GM12878 (cell line): ENCODE results near the gene RASGRF1. TPM values are rescaled to one million over a fixed set of nuclear protein-coding genes. Genes with fewer than 3 reads are reported as not detected.

Experiments used
- ATAC-seq: fragments of 200-7000 bp; cut with Tn5 transposase; 3 replicates; pipeline ENCODE4 v1.9.1; 2020; ENCODE audit warnings: mild to moderate bottlenecking, moderate library complexity
- BruUV-seq: library from RNA; stranded (reverse); fragments of 400-500 nt; replicated peaks from 2 replicates; lab custom pipeline; 2021; lab: Mats Ljungman, UMichigan
- CTCF ChIA-PET: fragments of 300-600 bp; sonication (Branson Sonifier 250); formaldehyde crosslinking; extraction: SDS; loops from one replicate; lab custom pipeline; 2021; ENCODE audit warnings: inconsistent platforms; lab: Yijun Ruan, JAX
- POLR2A ChIA-PET: fragments of 350-600 bp; formaldehyde crosslinking; extraction: SDS; loops from one replicate; lab custom pipeline; 2021; ENCODE audit warnings: inconsistent platforms; lab: Charles Lee
- RAD21 ChIA-PET: fragments of 300-600 bp; sonication (Branson Sonifier 250); formaldehyde crosslinking; loops from one replicate; lab custom pipeline; 2023; ENCODE audit warnings: antibody characterized with exemption; ENCODE audit not compliant: unreplicated experiment; lab: Charles Lee
- SMC1A ChIA-PET: fragments of 300-600 bp; sonication (Branson Sonifier 250); formaldehyde crosslinking; loops from one replicate; lab custom pipeline; 2023; ENCODE audit not compliant: unreplicated experiment, uncharacterized antibody; lab: Charles Lee
- DNase-seq: peaks from one replicate; pipeline ENCODE4 v3.0.0-alpha.2; 2011; ENCODE audit warnings: low read depth, low spot score
- FAIRE-seq: peaks from 3 replicates; lab custom pipeline; 2011; peaks lifted over from hg19 to GRCh38; lab: Jason Lieb, UNC
- H2AFZ ChIP-seq: 2 replicates; pipeline ENCODE4 v1.6.0; 2011; ENCODE audit warnings: low read depth, low read length, control low read depth; ENCODE audit not compliant: control insufficient read depth
- H3K27ac ChIP-seq: 2 replicates; pipeline ENCODE4 v1.5.1; 2011; ENCODE audit warnings: control low read depth; ENCODE audit not compliant: control insufficient read depth, insufficient read depth
- H3K27me3 ChIP-seq, 2 experiments: replicated peaks in 1 of 2; 2 replicates each; pipeline versions ENCODE4 v1.6.0 to v1.6.1; 2011; ENCODE audit warnings: low read length in 1 of 2; ENCODE audit not compliant: control insufficient read depth in 2 of 2, insufficient read depth in 2 of 2
- H3K36me3 ChIP-seq, 2 experiments: 2 replicates each; pipeline ENCODE4 v1.5.1; 2011; ENCODE audit warnings: low read length in 1 of 2; ENCODE audit not compliant: control insufficient read depth in 2 of 2, insufficient read depth in 2 of 2
- H3K4me1 ChIP-seq: 2 replicates; pipeline ENCODE4 v1.6.1; 2011; ENCODE audit warnings: mild to moderate bottlenecking, low read length, moderate library complexity, mixed read lengths; ENCODE audit not compliant: control insufficient read depth, insufficient read depth
- H3K4me2 ChIP-seq: 2 replicates; pipeline ENCODE4 v1.6.0; 2011; ENCODE audit warnings: control low read depth; ENCODE audit not compliant: control insufficient read depth, insufficient read depth
- H3K4me3 ChIP-seq: fragments of 200-600 bp; sonication (generic); 2 replicates; pipeline ENCODE4 v1.5.1; 2016
- H3K79me2 ChIP-seq: 2 replicates; pipeline ENCODE4 v1.6.0; 2011; ENCODE audit warnings: low read length; ENCODE audit not compliant: control insufficient read depth, insufficient read depth
- H3K9ac ChIP-seq: 2 replicates; pipeline ENCODE4 v1.8.0; 2011; ENCODE audit warnings: low read length, control low read depth, mixed read lengths; ENCODE audit not compliant: control insufficient read depth, insufficient read depth
- H3K9me3 ChIP-seq: replicated peaks from 3 replicates; pipeline ENCODE4 v1.5.1; 2011; ENCODE audit warnings: mild to moderate bottlenecking, low read length; ENCODE audit not compliant: control insufficient read depth, insufficient read depth
- H4K20me1 ChIP-seq: 2 replicates; pipeline ENCODE4 v1.6.0; 2011; ENCODE audit not compliant: control insufficient read depth, insufficient read depth
- EP300 ChIP-seq, 2 experiments: fragments of 150-350 bp in 1 of 2; IDR thresholded peaks; 2 replicates each; pipeline ENCODE4 v1.6.1; 2011 to 2012; ENCODE audit warnings: low read depth in 2 of 2, low read length in 2 of 2, borderline replicate concordance in 1 of 2, improper control_type of control experiment in 1 of 2, inconsistent platforms in 1 of 2; ENCODE audit not compliant: control insufficient read depth in 1 of 2
- NR2C2 ChIP-seq: IDR thresholded peaks from 2 replicates; pipeline ENCODE4 v1.6.1; 2011; ENCODE audit warnings: borderline replicate concordance, low read depth; ENCODE audit not compliant: control insufficient read depth, insufficient read length
- SMARCA5 ChIP-seq: fragments of 450-650 bp; IDR thresholded peaks from 2 replicates; pipeline ENCODE4 v1.6.1; 2017; ENCODE audit warnings: mild to moderate bottlenecking
- TARDBP ChIP-seq: IDR thresholded peaks from 2 replicates; pipeline ENCODE4 v1.6.1; 2016; ENCODE audit warnings: borderline replicate concordance
- TCF3 ChIP-seq: IDR thresholded peaks from 2 replicates; pipeline ENCODE4 v1.6.1; 2012; ENCODE audit warnings: low read depth, mild to moderate bottlenecking, low read length, borderline replicate concordance; ENCODE audit not compliant: insufficient read depth
- ZNF217 ChIP-seq: fragments of 450-650 bp; IDR thresholded peaks from 2 replicates; pipeline ENCODE4 v1.6.1; 2017; ENCODE audit warnings: antibody characterized with exemption, mild to moderate bottlenecking
- WGBS: methylation state at CpG from one replicate; pipeline ENCODE4 v1.1.6; 2016; ENCODE audit warnings: low lambda C conversion rate; ENCODE audit not compliant: insufficient replicate concordance, insufficient coverage; ENCODE audit errors: missing lambda C conversion rate; 5-methylcytosine and 5-hydroxymethylcytosine counted together
- in situ Hi-C: fragments of 300-500 bp; cut with MboI; formaldehyde crosslinking; loops from 9 replicates; pipeline ENCODE4 v1.14.3; 2018; ENCODE audit warnings: mixed read lengths
- intact Hi-C: fragments of 100-400 bp; cut with micrococcal nuclease; formaldehyde crosslinking; loops from one replicate; pipeline ENCODE4 v1.14.2; 2022; ENCODE audit not compliant: unreplicated experiment
- polyA plus RNA-seq, 11 experiments: library from polyadenylated mRNA; depleted of rRNA in 4 of 11; unstranded in 6 of 11; stranded (reverse) in 5 of 11; fragments of >200 nt; fragmentation: Nextera tagmentation in 4 of 11; fragmentation: Illumina TruSeq in 1 of 11; extraction: Ambion mirVana in 4 of 11; extraction: Trizol in 1 of 11; gene quantifications; 1 replicate in 1 of 11; 2 replicates in 10 of 11; pipeline versions ENCODE4 v1.2.1 to v1.2.3, GENCODE V29; 2011 to 2016; ENCODE audit warnings: inconsistent platforms in 2 of 11, missing spikeins in 2 of 11, low read depth in 1 of 11
- total RNA-seq, 4 experiments: library from RNA; depleted of rRNA in 3 of 4; stranded (reverse); fragments of >200 nt in 3 of 4; fragmentation: Illumina TruSeq in 1 of 4; extraction: Trizol in 1 of 4; gene quantifications; 2 replicates each; pipeline versions ENCODE4 v1.2.1 to v1.2.3, GENCODE V29; 2013 to 2021
- TF ChIP-seq, protein P1 (sequence below): fragments of 450-650 bp; IDR thresholded peaks from 2 replicates; pipeline ENCODE4 v1.6.1; 2016; ENCODE audit warnings: mild to moderate bottlenecking, moderate library complexity, borderline replicate concordance
- TF ChIP-seq, protein P2 (sequence below): fragments of 450-650 bp; IDR thresholded peaks from 2 replicates; pipeline ENCODE4 v1.6.1; 2017; ENCODE audit warnings: mild to moderate bottlenecking, low read depth, inconsistent platforms; ENCODE audit not compliant: poor library complexity, severe bottlenecking
- TF ChIP-seq, protein P3 (sequence below): fragments of 150-350 bp; IDR thresholded peaks from 2 replicates; pipeline ENCODE4 v1.6.1; 2016; ENCODE audit warnings: low read depth, low read length
- TF ChIP-seq, protein P4 (sequence below): IDR thresholded peaks from 2 replicates; pipeline ENCODE4 v1.6.1; 2012; ENCODE audit warnings: low read depth, low read length, improper control_type of control experiment

Gene RASGRF1
- total and polyA plus RNA-seq, 10 of the 15 experiments (the other 5 are each of a cell fraction or from before 2014, with no cell fraction given): 0.20 to 1.9 (median 0.86) TPM

DNA sequence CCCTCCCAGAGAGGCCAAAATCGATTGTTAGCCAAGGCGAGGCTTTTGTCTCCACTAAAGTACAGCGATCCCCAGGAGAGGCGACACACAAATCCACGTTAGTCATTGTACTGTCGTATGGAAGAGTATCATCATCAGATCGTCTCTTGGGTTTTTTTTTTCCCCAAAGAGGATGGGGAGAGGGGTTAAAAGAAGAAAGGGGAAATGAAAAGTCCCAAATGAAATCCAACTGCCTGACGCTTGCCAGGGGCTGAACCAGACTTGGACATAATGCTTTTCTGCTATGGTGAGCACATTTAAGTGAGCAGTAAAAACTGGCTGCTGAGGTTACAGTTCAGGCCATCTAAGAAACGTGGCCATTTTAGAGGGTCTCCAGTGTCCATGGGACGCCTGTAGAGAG, 107.8 kb downstream of the RASGRF1 start:
- no peak for ATAC-seq
- Histone ChIP-seq H3K27me3 (no peaks in the 10 kb centered on the region), H4K20me1 (no peaks in the 10 kb centered on the region), H3K4me1 (peaks cover 32% of the 10 kb centered on the region), H2AFZ (no peak overlapping the region), H3K36me3 (no peaks in the 10 kb centered on the region), H3K9me3 (no peaks in the 10 kb centered on the region; the same call in 2 of the 3 replicates), H3K4me2 (no peak overlapping the region), H3K79me2 (peaks cover 28% of the 10 kb centered on the region), H3K27ac (no peak overlapping the region), H3K9ac (no peak overlapping the region), H3K4me3 (no peak overlapping the region)
- ChIA-PET SMC1A (interaction anchor here (0.7 to 8.8 kb wide), 4 partner anchors 23 to 202 kb away, joined by 4 to 91 read pairs (median 46); no protein-coding TSS in a partner anchor), POLR2A (no interaction called here), CTCF (interaction anchor here (0.9 to 8.9 kb wide), 4 partner anchors 16 to 74 kb away, joined by 3 to 127 read pairs (median 54); no protein-coding TSS in a partner anchor), RAD21 (interaction anchor here (0.9 to 1.6 kb wide), 2 partner anchors 58 to 102 kb away, joined by 3 to 4 read pairs; no protein-coding TSS in a partner anchor)
- intact Hi-C loops: no loop called here
- TF ChIP-seq TCF3 (no peak), TARDBP (no peak), EP300 (IDR thresholded peaks at IDR 0.05; ENCODE audit: borderline replicate concordance in 1 of 2, control insufficient read depth in 1 of 2, low read depth in 2 of 2, low read length in 2 of 2) (no peak), NR2C2 (no peak), SMARCA5 (no peak), ZNF217 (no peak)
- TF ChIP-seq, protein P1, sequence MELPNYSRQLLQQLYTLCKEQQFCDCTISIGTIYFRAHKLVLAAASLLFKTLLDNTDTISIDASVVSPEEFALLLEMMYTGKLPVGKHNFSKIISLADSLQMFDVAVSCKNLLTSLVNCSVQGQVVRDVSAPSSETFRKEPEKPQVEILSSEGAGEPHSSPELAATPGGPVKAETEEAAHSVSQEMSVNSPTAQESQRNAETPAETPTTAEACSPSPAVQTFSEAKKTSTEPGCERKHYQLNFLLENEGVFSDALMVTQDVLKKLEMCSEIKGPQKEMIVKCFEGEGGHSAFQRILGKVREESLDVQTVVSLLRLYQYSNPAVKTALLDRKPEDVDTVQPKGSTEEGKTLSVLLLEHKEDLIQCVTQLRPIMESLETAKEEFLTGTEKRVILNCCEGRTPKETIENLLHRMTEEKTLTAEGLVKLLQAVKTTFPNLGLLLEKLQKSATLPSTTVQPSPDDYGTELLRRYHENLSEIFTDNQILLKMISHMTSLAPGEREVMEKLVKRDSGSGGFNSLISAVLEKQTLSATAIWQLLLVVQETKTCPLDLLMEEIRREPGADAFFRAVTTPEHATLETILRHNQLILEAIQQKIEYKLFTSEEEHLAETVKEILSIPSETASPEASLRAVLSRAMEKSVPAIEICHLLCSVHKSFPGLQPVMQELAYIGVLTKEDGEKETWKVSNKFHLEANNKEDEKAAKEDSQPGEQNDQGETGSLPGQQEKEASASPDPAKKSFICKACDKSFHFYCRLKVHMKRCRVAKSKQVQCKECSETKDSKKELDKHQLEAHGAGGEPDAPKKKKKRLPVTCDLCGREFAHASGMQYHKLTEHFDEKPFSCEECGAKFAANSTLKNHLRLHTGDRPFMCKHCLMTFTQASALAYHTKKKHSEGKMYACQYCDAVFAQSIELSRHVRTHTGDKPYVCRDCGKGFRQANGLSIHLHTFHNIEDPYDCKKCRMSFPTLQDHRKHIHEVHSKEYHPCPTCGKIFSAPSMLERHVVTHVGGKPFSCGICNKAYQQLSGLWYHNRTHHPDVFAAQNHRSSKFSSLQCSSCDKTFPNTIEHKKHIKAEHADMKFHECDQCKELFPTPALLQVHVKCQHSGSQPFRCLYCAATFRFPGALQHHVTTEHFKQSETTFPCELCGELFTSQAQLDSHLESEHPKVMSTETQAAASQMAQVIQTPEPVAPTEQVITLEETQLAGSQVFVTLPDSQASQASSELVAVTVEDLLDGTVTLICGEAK: no peak
- TF ChIP-seq, protein P2, sequence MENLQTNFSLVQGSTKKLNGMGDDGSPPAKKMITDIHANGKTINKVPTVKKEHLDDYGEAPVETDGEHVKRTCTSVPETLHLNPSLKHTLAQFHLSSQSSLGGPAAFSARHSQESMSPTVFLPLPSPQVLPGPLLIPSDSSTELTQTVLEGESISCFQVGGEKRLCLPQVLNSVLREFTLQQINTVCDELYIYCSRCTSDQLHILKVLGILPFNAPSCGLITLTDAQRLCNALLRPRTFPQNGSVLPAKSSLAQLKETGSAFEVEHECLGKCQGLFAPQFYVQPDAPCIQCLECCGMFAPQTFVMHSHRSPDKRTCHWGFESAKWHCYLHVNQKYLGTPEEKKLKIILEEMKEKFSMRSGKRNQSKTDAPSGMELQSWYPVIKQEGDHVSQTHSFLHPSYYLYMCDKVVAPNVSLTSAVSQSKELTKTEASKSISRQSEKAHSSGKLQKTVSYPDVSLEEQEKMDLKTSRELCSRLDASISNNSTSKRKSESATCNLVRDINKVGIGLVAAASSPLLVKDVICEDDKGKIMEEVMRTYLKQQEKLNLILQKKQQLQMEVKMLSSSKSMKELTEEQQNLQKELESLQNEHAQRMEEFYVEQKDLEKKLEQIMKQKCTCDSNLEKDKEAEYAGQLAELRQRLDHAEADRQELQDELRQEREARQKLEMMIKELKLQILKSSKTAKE: no peak
- TF ChIP-seq, protein P3, sequence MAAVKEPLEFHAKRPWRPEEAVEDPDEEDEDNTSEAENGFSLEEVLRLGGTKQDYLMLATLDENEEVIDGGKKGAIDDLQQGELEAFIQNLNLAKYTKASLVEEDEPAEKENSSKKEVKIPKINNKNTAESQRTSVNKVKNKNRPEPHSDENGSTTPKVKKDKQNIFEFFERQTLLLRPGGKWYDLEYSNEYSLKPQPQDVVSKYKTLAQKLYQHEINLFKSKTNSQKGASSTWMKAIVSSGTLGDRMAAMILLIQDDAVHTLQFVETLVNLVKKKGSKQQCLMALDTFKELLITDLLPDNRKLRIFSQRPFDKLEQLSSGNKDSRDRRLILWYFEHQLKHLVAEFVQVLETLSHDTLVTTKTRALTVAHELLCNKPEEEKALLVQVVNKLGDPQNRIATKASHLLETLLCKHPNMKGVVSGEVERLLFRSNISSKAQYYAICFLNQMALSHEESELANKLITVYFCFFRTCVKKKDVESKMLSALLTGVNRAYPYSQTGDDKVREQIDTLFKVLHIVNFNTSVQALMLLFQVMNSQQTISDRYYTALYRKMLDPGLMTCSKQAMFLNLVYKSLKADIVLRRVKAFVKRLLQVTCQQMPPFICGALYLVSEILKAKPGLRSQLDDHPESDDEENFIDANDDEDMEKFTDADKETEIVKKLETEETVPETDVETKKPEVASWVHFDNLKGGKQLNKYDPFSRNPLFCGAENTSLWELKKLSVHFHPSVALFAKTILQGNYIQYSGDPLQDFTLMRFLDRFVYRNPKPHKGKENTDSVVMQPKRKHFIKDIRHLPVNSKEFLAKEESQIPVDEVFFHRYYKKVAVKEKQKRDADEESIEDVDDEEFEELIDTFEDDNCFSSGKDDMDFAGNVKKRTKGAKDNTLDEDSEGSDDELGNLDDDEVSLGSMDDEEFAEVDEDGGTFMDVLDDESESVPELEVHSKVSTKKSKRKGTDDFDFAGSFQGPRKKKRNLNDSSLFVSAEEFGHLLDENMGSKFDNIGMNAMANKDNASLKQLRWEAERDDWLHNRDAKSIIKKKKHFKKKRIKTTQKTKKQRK: no peak
- TF ChIP-seq, protein P4, sequence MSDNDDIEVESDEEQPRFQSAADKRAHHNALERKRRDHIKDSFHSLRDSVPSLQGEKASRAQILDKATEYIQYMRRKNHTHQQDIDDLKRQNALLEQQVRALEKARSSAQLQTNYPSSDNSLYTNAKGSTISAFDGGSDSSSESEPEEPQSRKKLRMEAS: no peak
- no TSS peak for BruUV-seq
- no peak for DNase-seq
- 79% methylated on average over 10 of the region's 10 CpGs for WGBS
- in situ Hi-C loops: loop anchor here (25.0 kb wide), 1 partner anchor 820 kb away; no protein-coding TSS in a partner anchor
- FAIRE-seq: no peak
